ENCODE measurements around the gene PIK3CD.

Gene PIK3CD

GRCh38 chr1:9726905-9727595 lies 75.5 kb downstream of the PIK3CD start:
- H3K4me3 ChIP-seq = no peak overlapping the region
- no peak for DNase-seq (ENCODE audit: low spot score in 2 of 2)
- H3K27me3 ChIP-seq (ENCODE audit: low read depth) = no peaks in the 10 kb centered on the region
- in situ Hi-C loops (cut with MboI; ENCODE audit: low sequenced_read_pairs) = loop anchor here (10.0 kb wide), 1 partner anchor 138 kb away; no protein-coding TSS in a partner anchor
- H3K4me1 ChIP-seq = no peaks in the 10 kb centered on the region
- H3K9me3 ChIP-seq = no peaks in the 10 kb centered on the region
- peaks cover 31% of the 10 kb centered on the region for H3K36me3 ChIP-seq (replicated peaks)

GRCh38 chr1:9728451-9729295 lies 77.1 kb downstream of the PIK3CD start:
- no peak overlapping the region for H3K4me3 ChIP-seq
- no peak for DNase-seq (ENCODE audit: low spot score in 2 of 2)
- peaks cover 47% of the 10 kb centered on the region for H3K36me3 ChIP-seq (replicated peaks)
- no peaks in the 10 kb centered on the region for H3K27me3 ChIP-seq (ENCODE audit: low read depth)
- in situ Hi-C loops (cut with MboI; ENCODE audit: low sequenced_read_pairs) = loop anchor here (10.0 kb wide), 1 partner anchor 136 kb away; no protein-coding TSS in a partner anchor
- no peaks in the 10 kb centered on the region for H3K4me1 ChIP-seq
- no peaks in the 10 kb centered on the region for H3K9me3 ChIP-seq

GRCh38 chr1:9729523-9729922 lies 78.0 kb downstream of the PIK3CD start:
- Histone ChIP-seq H3K36me3 (replicated peaks) (peaks cover 55% of the 10 kb centered on the region), H3K9me3 (no peaks in the 10 kb centered on the region), H3K27me3 (ENCODE audit: low read depth) (no peaks in the 10 kb centered on the region), H3K4me1 (no peaks in the 10 kb centered on the region), H3K4me3 (no peak overlapping the region)
- in situ Hi-C loops (cut with MboI; ENCODE audit: low sequenced_read_pairs) = loop anchor here (10.0 kb wide), 1 partner anchor 135 kb away; no protein-coding TSS in a partner anchor
- DNase-seq (ENCODE audit: low spot score in 2 of 2) = no peak

- in situ Hi-C loops (cut with MboI; ENCODE audit: low sequenced_read_pairs) = no loop called here
Measured at GRCh38 chr1:9730096-9730901, 78.8 kb downstream of the PIK3CD start.

DNA sequence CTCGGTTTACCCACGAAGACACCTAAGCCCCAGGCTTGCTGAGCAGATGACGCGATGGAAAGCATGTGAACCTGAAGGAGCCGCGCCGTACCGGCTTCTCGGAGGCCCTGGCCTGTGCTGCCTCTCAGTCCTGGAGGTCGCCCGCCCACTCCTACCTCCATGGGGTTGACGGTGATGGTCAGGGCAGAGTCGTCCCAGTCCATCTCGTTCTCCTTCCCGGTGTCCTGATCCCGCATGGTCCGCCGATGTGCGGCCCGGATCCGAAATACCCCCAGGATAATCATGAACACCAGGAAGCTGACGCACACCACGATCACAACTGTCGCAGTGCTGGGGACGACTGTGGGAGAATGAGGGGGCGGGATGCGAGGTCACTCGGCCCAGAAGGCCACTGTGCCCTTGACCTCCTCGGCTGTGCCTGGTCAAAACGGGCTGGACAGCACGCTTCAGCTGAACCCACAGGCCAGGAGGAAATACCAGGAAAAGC lies 79.6 kb downstream of the PIK3CD start:
- no peak for DNase-seq (ENCODE audit: low spot score in 2 of 2)
- no peaks in the 10 kb centered on the region for H3K9me3 ChIP-seq
- H3K4me3 ChIP-seq = no peak overlapping the region
- in situ Hi-C loops (cut with MboI; ENCODE audit: low sequenced_read_pairs) = no loop called here
- no peaks in the 10 kb centered on the region for H3K4me1 ChIP-seq
- peaks cover 71% of the 10 kb centered on the region for H3K36me3 ChIP-seq (replicated peaks)
- H3K27me3 ChIP-seq (ENCODE audit: low read depth) = no peaks in the 10 kb centered on the region

More at GRCh38 chr1:9730096-9730901, 78.8 kb downstream of the PIK3CD start:
- no peak overlapping the region for H3K4me3 ChIP-seq
- H3K9me3 ChIP-seq = no peaks in the 10 kb centered on the region
- peaks cover 63% of the 10 kb centered on the region for H3K36me3 ChIP-seq (replicated peaks)
- no peaks in the 10 kb centered on the region for H3K4me1 ChIP-seq
- no peaks in the 10 kb centered on the region for H3K27me3 ChIP-seq (ENCODE audit: low read depth)
- DNase-seq (ENCODE audit: low spot score in 2 of 2) = no peak

- Histone ChIP-seq H3K27me3 (ENCODE audit: low read depth) (no peaks in the 10 kb centered on the region), H3K36me3 (replicated peaks) (peaks cover 76% of the 10 kb centered on the region), H3K9me3 (no peaks in the 10 kb centered on the region), H3K4me1 (no peaks in the 10 kb centered on the region), H3K4me3 (no peak overlapping the region)
- DNase-seq (ENCODE audit: low spot score in 2 of 2) = no peak
- in situ Hi-C loops (cut with MboI; ENCODE audit: low sequenced_read_pairs) = no loop called here
Measured at GRCh38 chr1:9731561-9731960, 80.0 kb downstream of the PIK3CD start.

DNA sequence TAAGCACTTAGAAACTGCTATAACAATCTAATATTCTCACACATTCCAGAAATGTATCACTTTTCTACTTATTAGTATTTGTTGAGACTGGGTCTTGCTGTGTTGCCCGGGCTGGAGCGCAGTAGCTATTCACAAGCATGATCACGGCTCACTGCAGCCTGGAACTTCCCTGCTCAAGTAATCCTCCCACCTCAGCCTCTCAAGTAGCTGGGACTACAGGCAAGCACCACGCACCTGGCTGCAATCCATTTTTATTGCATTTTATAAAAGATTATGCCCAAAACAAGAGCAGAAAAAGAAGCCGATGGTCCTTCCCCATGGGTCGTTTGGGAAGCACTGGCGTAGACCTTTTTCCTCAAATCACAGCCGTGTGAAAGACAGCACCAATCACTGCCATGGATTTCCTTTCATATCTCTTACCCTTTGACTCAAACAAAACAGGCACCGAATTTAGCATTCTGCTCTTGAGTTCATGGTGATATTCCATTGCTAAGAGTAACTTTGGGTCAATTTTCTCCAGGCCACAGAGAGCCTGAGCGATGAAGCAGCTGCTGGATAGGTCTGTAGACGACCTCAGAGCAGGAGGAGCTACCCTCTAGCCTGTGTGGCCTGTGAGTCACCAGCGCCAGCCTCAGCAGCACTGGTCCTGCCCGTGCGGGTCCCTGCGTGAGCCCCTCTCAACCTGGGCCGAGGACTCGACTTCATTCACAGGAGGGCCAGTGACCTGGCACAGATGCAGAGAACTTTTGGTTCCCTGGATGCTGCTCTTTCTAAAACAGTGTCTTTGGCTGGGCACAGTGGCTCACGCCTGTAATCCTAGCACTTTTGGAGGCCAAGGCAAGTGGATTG lies 80.8 kb downstream of the PIK3CD start:
- no peaks in the 10 kb centered on the region for H3K4me1 ChIP-seq
- peaks cover 77% of the 10 kb centered on the region for H3K36me3 ChIP-seq (replicated peaks)
- H3K4me3 ChIP-seq = no peak overlapping the region
- H3K27me3 ChIP-seq (ENCODE audit: low read depth) = no peaks in the 10 kb centered on the region
- no peak for DNase-seq (ENCODE audit: low spot score in 2 of 2)
- H3K9me3 ChIP-seq = no peaks in the 10 kb centered on the region
- in situ Hi-C loops (cut with MboI; ENCODE audit: low sequenced_read_pairs) = no loop called here

- DNase-seq (ENCODE audit: low spot score in 2 of 2) = no peak
- no peaks in the 10 kb centered on the region for H3K27me3 ChIP-seq (ENCODE audit: low read depth)
- no peaks in the 10 kb centered on the region for H3K4me1 ChIP-seq
- in situ Hi-C loops (cut with MboI; ENCODE audit: low sequenced_read_pairs) = no loop called here
- no peak overlapping the region for H3K4me3 ChIP-seq
- H3K36me3 ChIP-seq (replicated peaks) = peaks cover 83% of the 10 kb centered on the region
- no peaks in the 10 kb centered on the region for H3K9me3 ChIP-seq
Measured at GRCh38 chr1:9733160-9733789, 81.7 kb downstream of the PIK3CD start.

- Histone ChIP-seq H3K4me1 (no peaks in the 10 kb centered on the region), H3K9me3 (no peaks in the 10 kb centered on the region), H3K27me3 (ENCODE audit: low read depth) (no peaks in the 10 kb centered on the region), H3K36me3 (replicated peaks) (peaks cover 86% of the 10 kb centered on the region), H3K4me3 (no peak overlapping the region)
- DNase-seq (ENCODE audit: low spot score in 2 of 2) = no peak
- in situ Hi-C loops (cut with MboI; ENCODE audit: low sequenced_read_pairs) = no loop called here
Measured at GRCh38 chr1:9735800-9736199, 84.3 kb downstream of the PIK3CD start.

- no peaks in the 10 kb centered on the region for H3K9me3 ChIP-seq
- peaks cover 86% of the 10 kb centered on the region for H3K36me3 ChIP-seq (replicated peaks)
- no peaks in the 10 kb centered on the region for H3K4me1 ChIP-seq
- H3K27me3 ChIP-seq (ENCODE audit: low read depth) = no peaks in the 10 kb centered on the region
- no peak overlapping the region for H3K4me3 ChIP-seq
- no peak for DNase-seq (ENCODE audit: low spot score in 2 of 2)
- in situ Hi-C loops (cut with MboI; ENCODE audit: low sequenced_read_pairs) = no loop called here
Measured at GRCh38 chr1:9736241-9736640, 84.7 kb downstream of the PIK3CD start.

DNA sequence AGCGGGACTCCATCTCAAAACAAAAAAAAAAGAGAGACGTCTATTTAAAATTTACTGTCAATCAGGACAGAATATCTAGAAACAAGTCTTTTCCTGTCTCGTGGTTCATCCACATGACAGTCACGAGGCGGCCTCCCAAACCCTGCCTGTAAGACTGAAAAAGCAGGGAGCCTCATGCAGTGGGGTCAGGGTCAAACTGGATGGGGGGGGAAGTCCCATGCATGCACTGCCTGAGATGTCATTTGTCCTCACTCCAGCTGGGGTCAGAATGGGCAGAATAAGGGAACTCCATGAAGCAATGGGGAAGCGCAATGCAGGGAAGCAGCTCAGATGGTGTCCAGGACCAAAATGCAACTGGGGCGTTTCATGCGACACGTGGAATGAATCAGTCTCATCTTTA lies 85.5 kb downstream of the PIK3CD start:
- in situ Hi-C loops (cut with MboI; ENCODE audit: low sequenced_read_pairs) = no loop called here
- Histone ChIP-seq H3K4me1 (no peaks in the 10 kb centered on the region), H3K36me3 (replicated peaks) (peaks cover 86% of the 10 kb centered on the region)

GRCh38 chr1:9737671-9738070 lies 86.1 kb downstream of the PIK3CD start:
- no peaks in the 10 kb centered on the region for H3K27me3 ChIP-seq (ENCODE audit: low read depth)
- in situ Hi-C loops (cut with MboI; ENCODE audit: low sequenced_read_pairs) = no loop called here
- peaks cover 84% of the 10 kb centered on the region for H3K36me3 ChIP-seq (replicated peaks)
- no peak for DNase-seq (ENCODE audit: low spot score in 2 of 2)
- H3K4me3 ChIP-seq = no peak overlapping the region
- no peaks in the 10 kb centered on the region for H3K4me1 ChIP-seq
- H3K9me3 ChIP-seq = no peaks in the 10 kb centered on the region

More for the DNA sequence above, 85.5 kb downstream of the PIK3CD start:
- Histone ChIP-seq H3K9me3 (no peaks in the 10 kb centered on the region), H3K27me3 (ENCODE audit: low read depth) (no peaks in the 10 kb centered on the region), H3K4me3 (no peak overlapping the region)
- no peak for DNase-seq (ENCODE audit: low spot score in 2 of 2)

Measured in HAP-1 (cell line).